SIG-M5 treated with dmso at 0.1 percent for 504 hours (cell line): ENCODE measurements around the gene FBXL17.
A peak's percentile ranks its signal among the peaks of the same experiment; 100 is the strongest.

Experiments used
- DNase-seq: peaks from one replicate; lab custom pipeline; 2025; ENCODE audit not compliant: unreplicated experiment; lab: John Stamatoyannopoulos, UW

Gene FBXL17

DNA sequence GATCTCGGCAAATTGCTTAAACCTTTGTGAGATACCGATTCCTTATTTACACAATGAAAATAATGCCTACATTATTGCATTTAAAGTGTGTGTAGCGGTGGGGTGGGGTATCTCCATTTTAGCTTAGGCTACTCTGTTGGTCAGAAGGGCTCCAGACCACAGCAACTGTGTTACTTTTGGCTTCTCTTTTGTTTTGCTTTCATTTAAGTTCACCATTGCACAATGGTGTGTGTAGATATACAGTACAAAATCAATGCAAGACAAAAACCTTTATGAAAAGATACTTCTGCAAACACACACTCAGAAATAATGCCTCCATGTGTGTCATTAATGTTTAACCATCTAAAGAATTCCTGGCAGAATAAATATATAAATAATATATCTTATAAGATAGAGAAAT lies 279.4 kb downstream of the FBXL17 start:
- no peak for DNase-seq

DNA sequence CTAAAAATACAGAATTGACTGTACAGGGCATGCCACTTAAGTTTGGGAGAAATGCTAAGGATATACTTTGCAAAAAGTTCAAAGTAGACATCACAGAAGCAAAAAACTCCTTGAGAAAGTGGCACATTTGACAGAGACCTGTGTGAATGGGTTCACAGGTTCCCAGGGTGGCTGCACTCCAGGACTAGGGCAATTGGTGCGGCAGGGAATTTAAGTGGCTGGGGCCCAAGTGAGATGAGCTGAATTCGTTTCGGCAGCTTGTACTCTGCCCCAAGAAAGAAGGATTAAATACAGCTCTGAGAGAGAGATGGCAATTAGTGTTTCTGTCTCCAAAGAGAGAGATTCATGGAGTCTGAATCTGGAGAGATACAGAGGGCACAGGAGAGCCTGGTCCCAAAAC lies 280.1 kb downstream of the FBXL17 start:
- no peak for DNase-seq

DNA sequence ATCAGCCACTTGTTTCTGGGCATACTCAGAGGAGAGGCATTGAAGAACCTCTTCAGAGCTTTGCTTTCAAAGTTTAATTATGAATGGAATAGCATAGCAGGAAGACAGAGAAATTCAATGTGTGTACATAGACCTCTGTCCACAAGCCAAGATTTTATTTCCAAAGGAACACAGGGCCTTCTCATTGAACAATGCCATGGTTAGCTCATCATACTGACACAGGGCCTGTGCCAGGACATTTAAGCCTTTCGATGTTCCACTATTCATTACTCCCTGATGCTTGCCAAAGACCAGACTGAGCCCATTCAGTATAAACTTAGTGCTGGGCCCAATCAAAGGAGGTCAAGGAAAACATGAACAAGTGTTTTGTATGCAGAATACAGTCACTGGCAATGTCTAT lies 280.8 kb downstream of the FBXL17 start:
- DNase-seq = no peak

DNA sequence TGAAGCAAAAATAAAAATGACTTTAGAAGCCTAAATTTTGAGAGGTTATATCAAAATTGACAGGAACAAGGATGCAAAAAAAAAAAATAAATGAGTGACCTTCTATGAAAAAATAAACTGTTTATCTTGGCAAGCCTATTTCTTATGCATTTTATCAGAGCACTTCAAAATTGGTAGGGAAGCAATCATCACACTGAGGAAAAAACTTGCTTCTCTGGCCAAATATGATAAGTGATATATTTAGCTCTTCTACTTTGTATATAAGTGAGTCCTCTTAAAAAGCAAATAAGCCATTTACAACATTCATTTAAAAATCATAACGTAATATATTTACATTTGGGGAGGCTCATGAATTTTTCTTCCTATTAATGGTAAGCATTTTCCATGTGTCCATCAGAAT lies 287.1 kb downstream of the FBXL17 start:
- DNase-seq = no peak

DNA sequence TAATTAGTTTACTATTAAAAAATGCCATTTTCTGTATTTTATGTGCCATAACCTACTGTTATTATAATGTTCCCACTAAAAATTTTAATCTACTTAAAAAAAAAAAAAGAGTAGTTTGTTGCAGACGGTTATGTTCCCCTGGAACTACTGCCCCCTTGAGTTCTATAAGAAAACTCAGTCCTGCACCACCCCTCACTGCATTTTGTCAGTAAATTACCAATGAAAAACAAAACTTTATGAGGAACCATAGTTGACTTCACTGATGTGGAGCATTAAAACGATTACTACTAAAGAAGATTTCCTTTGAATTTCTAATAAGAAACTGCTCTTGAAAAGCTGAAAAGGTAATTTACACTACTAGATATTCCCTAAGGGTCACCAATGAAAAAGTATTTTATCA lies 288.7 kb downstream of the FBXL17 start:
- peak; percentile 3 for DNase-seq

DNA sequence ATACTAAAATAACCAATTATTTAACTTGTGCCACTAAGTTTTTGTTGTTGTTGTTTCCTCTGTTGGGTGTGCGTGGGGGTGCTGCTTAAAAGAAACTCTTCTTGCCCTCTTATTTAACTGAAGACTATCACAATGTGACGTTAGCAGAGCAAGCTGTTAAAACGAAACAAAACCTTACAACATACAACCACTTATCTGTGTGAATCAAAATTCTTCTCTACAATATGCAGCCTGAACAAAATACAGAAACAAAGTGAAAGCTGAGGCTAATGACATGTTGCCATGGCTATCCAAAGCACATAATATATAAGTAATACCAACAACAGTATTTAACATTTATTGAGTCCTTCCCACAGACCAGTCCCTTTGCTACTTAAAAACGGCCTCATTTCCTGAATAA lies 291.0 kb downstream of the FBXL17 start:
- no peak for DNase-seq

DNA sequence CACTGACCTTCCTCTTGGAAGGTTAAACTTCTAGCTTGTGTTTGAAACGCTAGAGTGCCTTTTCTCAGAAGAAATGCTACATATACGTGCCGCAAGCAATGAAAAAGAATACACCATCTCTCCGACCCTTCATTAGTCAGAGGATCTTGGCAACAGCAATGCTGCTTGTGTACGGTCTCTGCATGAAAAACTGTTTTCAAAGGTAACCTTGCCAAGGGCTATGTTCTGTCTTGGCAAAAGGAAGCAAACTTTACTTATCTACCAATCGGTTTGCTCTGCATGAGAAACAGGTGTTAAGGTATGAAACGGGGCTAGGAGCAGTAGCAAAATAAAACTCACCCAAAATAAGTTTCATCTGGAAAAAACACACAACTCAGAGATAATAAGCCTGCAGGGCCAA lies 297.8 kb downstream of the FBXL17 start:
- DNase-seq = no peak

DNA sequence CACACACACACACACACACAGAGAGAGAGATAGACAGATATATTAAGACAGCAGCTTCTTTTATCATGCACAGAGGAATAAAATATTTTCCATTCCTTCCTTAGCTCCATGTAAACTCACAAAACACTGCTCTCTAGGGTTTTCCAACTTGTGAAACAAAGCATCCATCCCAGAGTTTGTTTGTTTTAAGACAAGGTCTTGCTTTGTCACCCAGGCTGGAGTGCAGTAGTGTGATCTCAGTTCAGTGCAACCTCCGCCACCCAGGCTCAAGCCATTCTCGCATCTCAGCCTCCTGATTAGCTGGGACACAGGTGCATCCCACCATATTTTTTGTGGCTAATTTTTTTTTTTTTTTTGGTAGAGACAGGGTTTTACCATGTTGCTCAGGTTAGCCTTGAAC lies 298.7 kb downstream of the FBXL17 start:
- DNase-seq = no peak

DNA sequence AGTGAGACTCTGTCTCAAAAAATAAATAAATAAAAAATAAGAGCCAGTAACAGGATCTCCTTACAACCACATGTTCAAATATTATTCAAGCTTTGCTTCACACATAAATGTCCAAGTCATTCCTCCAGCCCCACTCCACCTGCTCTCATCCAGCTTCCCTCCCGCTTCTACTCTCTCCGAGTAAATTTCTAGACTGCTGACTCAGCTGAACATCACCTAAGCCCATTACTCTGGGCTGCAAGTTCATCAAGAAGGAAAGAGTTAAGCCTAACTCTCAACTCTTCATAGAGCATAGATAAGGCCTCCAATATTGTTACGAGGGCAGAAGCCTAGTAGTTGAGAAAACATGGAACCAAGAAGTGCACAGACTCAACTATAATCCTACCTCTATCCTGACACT lies 300.2 kb downstream of the FBXL17 start:
- DNase-seq = no peak

DNA sequence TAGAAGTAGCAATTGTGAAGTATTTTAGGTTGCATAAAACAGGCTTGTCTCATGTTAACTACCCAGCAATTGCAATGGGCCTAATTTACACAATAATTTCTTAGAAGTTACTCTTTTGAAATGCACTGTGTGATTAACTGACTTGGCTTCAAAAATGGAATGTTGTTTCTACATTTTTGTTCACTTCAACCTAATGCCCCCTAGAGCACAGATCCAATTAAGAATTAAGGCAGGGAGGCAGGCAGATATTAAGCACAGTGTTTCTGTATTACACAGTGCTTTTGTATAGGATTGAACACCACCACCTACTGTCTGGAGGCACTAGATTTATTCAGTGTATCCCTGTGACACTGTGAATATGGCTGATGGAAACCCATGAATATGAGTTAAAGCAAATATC lies 302.1 kb downstream of the FBXL17 start:
- DNase-seq = peak; percentile 4

DNA sequence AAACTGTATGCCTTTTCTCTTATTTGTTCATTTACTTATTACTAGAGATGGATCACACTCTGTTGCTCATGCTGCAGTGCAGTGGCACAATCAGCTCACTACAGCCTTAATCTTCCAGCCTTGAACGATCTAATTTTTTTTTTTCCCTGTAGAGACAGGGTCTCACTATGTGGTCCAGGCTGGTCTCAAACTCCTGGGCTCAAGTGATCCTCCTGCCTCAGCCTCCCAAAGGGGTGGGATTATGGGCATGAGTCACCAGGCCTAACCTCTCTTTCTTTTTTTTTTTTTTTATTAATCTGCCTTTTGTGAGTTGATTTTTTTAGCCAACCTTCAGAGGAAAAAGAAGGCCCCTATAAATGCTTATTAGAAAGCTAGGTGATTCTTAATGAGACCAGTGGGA lies 303.0 kb downstream of the FBXL17 start:
- DNase-seq = no peak

DNA sequence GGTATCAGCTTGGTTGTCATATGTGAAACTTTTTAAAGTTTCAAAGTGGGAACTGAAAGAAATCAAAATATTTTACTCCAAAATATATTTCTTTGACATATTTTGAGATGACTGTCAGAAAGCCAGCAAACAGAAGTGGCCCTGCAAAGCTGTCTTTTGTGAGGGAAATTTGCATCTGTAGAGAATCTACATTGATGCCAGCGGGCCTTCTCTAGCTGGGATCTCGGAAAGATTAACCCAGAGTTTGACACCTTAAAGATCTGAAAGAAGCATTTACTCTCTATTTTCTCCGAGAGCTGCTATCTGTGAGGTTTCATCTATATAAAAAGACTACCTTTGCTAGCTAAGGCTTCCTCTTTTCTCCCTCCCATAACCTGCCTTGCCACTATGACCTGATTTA lies 303.6 kb downstream of the FBXL17 start:
- no peak for DNase-seq

DNA sequence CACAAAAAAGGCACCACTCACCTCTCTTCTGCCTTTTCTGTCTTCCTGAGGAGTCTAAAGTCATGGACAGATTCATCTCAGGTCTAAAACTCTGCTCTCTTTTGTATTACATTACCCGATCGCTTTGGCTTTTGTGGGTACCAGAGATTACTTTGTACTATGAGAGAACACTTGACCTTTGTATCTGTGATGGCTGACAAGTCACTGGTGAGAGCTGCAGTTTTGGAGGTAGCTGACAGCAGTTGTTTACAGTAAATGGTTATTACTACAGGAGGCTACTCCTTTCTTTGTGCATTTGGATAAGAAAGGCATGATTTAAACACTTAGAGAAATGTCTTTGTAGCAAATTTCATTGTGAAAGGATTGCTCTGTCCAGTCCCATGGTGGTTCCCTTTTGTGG lies 307.3 kb downstream of the FBXL17 start:
- DNase-seq = no peak

DNA sequence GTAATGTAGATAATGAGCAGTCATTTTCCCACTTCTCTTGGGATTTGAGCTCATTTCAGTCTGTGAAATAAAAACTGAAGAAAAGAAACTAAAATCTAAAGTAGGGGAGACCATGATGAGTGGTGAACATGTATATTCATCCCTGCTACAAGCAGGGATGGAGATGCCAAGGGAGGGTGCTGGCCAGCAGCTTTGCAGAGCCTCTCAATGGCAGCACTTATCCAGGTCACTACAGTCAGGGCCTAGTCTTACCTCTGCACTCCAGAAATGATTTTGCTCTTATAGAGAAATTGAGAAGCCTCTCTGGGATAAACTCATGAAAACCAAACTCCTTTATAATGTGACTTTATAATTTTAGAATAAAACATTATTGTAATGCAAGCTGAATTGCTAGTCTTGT lies 317.6 kb downstream of the FBXL17 start:
- no peak for DNase-seq

DNA sequence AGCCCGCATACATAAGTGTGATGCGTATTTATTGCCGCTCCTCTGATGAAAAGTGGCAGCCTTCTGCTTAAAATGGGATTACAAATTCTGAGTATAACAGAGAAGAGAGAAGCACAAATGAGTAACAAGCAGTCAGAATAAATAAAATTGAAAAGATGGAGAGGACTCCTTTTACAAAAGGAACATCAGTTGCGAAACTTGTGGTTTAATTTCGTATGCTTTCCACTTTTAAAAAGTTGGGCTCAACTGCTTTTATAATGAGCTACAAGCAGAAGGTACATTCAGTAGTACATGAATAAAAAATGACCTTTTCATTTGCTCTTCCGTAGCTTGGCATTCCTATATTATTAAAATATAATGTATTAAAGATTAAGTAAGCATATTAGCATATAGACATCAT lies 320.0 kb downstream of the FBXL17 start:
- DNase-seq = peak; percentile 39

DNA sequence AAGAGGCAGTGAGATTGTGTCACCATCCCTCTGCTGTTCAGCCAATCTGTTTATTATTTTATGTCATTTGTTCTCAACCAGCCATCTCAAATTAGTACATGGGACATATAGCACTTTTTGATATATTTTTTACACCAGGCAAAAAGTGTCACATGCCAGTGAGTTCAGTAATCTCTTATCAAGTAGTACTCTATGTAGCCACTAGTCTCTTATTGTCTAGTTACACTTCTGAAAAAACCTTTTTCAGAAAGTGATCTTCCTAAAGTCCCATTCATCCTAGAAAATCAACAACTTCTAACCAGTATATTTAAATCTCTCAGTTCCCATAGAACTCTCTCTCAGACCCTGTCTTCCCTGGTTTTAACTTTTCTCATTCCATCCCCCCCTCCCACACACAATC lies 321.6 kb downstream of the FBXL17 start:
- no peak for DNase-seq

DNA sequence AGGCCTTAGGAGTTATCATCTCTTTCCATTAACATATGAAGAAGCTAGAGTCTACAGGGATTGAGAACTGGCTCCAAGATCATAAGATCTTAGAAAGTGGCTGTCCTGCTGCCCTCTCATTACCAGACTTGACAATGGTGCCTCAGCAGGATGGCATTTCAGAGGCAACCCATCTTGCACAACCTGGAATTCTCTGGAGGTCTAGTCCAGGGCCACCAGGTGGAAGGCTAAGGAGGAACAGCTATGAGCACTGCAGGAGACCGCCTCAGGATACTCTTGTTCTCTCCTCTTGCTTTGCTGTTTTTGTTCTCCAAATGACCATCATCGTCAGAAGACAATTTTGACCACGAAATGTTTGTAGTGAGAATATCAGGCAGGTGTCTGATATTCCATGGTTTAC lies 322.6 kb downstream of the FBXL17 start:
- no peak for DNase-seq

DNA sequence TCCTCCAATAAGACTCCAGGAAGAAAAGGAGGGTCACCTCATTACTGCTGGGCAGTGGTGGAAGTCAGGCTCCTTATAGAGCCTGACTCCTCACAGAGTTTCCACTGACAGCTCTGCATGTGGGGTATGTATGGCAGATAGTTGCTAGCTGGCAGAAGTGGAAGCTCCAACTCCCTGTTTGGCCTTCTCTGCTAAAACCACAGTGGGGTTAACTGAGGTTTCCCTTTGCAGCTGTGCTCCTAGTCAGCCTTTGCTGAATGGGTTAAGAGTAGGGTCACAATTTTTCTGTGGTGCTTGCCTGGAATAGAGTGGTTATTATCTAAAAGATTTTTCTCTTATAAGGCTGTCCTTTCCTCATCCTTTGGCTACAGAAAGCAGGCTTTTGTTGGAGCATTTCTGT lies 327.5 kb downstream of the FBXL17 start:
- DNase-seq = no peak

DNA sequence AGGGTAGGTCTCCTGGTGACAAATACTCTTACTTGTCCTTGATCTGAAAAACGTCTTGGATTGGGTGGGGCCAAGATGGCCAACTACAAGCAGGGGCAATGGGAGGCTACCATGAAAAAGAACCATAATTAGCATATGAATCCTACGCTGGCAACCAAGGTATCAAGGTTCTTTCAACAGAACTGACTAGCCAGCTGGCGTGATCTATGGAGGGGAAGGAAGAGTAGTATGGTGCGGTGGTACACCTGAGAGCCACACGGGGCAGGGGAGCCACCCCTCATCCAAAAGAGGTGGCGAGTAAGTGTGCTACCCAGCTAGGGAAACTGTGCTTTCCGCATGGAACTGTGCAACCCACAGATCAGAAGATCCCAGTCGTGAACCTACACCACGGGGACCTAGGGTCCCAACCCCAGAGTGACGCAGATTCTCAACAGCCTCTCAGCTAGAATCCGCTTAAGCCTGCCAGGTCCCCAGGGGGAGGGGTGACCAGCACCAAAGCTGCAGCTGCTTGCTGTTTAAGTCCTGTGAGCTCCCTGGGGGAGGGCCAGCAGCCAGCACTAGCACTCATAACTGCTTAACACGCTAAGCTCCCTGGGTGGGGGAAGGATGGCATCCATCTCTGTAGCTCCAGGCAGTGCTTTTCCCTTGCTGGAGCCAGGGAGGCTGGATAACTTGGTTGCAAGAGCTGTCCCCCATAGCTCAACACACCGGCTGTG lies 334.8 kb downstream of the FBXL17 start:
- DNase-seq = no peak

DNA sequence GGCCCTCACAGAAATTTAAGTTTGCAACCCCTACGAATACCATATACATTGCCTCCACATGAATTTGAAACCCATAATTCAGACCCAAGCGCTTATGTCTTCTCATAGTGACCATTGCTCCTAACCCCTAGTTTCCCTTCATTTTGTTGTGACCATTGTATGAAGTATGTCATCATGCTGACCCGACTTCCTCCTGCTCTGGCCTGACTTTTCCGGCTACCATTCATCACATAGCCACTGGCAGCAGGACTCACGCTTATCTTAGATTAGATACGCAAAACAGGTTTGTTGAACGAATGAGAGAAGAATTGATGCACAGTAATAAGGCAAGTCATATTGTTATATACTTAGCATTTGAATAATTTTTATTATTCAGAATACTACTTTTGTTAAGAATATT lies 345.4 kb downstream of the FBXL17 start:
- DNase-seq = no peak

DNA sequence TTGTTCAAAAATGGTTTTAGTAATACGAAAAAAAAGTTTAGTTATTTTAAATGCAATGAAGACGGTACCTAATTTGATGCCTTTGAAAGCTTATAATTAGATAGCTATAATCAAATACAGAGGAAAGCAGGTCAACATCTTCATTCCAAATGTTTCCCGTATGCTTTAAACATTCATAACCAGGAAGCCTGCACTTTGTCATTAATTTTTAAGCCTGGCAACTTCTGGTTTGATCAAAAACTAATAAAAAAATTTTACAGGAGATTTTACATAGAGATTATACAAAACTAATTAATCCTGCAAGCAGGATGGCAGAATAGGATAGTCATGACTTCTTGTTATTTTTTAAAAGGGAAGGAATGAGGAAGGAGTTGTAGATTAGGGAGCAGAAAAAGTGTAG lies 353.0 kb downstream of the FBXL17 start:
- no peak for DNase-seq

DNA sequence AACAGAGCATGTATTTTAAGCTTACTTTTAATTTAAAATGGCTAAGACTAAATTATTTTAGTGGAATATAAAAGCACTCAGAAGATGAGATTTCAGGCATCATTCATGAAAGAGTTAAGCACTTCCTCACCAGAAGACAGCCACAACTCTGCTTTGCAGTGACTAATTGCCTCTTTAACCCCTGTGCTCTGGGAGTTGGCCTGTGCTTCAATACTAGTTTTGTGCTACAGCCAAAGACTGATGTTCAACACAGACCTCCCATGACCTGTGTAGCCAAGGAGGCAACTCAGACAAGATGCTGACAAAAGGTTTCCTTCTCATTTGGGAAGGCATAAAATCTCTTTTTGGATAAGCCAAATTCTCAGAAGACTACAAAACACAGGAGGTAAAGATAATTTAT lies 353.5 kb downstream of the FBXL17 start:
- DNase-seq = no peak

DNA sequence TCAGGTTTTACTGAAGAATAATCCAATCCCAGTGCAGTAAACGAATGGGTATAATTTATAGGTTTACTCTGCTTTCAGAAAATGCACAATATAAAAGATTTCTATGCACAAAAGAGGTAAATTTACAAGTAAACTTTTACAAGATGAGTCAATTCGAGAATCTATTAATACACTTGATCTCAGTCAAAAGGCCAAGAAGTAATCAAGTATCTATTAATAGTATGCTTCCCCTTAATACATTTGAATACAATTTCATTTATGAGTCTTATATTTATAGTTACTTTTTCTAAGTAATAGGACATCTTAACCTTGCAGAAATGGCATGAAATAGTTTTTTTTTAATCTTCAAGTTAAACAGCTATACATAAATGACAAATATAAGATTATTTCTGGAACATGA lies 355.9 kb downstream of the FBXL17 start:
- no peak for DNase-seq

DNA sequence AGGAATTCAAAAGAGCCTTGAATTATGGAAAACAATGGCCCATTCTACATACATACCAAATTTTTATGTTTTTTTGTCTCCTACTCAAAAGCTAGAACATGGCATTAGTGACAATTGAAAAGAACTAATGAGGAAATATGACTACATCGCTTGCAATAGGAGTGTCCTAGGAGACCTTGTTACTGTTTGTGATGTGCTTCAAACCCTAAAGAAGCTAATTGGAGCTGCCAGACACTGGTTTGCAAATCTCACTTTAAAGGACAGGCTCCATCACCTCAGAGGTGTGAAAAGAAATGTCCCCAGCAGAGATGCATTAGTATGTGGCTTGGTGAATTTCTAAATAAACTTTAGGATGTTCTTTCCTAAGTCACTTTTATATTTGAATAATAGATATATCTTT lies 356.9 kb downstream of the FBXL17 start:
- no peak for DNase-seq
